ENCODE data around the gene DNAH10. TPM values are rescaled to one million over a fixed set of nuclear protein-coding genes. Genes with fewer than 3 reads are reported as not detected.

The DNAH10 gene
- total RNA-seq, 1 donor from 2014 or later = not detected

- Histone ChIP-seq H3K4me1 (peaks cover 43% of the 10 kb centered on the region), H3K36me3 (peaks cover 26% of the 10 kb centered on the region), H3K4me3 (no peak overlapping the region), H3K9me3 (replicated peaks) (no peaks in the 10 kb centered on the region), H3K27ac (replicated peaks) (no peak overlapping the region), H3K27me3 (ENCODE audit: low read depth) (no peaks in the 10 kb centered on the region)
- no peak for DNase-seq
- no peak for TF ChIP-seq CTCF (IDR thresholded peaks at IDR 0.05; ENCODE audit: borderline replicate concordance)
- intact Hi-C loops (cut with micrococcal nuclease) = no loop called here
Observed at GRCh38 chr12:123717350-123717749, 44.8 kb upstream of the DNAH10 start.

- H3K36me3 ChIP-seq = peaks cover 50% of the 10 kb centered on the region
Observed at GRCh38 chr12:123720141-123720814, 41.8 kb upstream of the DNAH10 start.

GRCh38 chr12:123721245-123721644 is 40.9 kb upstream of the DNAH10 start:
- no peak for DNase-seq
- no peaks in the 10 kb centered on the region for H3K27me3 ChIP-seq (ENCODE audit: low read depth)
- H3K27ac ChIP-seq (replicated peaks) = no peak overlapping the region
- no peaks in the 10 kb centered on the region for H3K9me3 ChIP-seq (replicated peaks)
- peaks cover 12% of the 10 kb centered on the region for H3K4me1 ChIP-seq
- no peak for TF ChIP-seq CTCF (IDR thresholded peaks at IDR 0.05; ENCODE audit: borderline replicate concordance)
- intact Hi-C loops (cut with micrococcal nuclease) = no loop called here
- H3K36me3 ChIP-seq = peaks cover 59% of the 10 kb centered on the region
- no peak overlapping the region for H3K4me3 ChIP-seq

More at GRCh38 chr12:123720141-123720814, 41.8 kb upstream of the DNAH10 start:
- no peak for DNase-seq
- intact Hi-C loops (cut with micrococcal nuclease) = no loop called here
- Histone ChIP-seq H3K27ac (replicated peaks) (no peak overlapping the region), H3K9me3 (replicated peaks) (no peaks in the 10 kb centered on the region), H3K4me3 (no peak overlapping the region), H3K27me3 (ENCODE audit: low read depth) (no peaks in the 10 kb centered on the region), H3K4me1 (peaks cover 14% of the 10 kb centered on the region)
- no peak for TF ChIP-seq CTCF (IDR thresholded peaks at IDR 0.05; ENCODE audit: borderline replicate concordance)

DNA sequence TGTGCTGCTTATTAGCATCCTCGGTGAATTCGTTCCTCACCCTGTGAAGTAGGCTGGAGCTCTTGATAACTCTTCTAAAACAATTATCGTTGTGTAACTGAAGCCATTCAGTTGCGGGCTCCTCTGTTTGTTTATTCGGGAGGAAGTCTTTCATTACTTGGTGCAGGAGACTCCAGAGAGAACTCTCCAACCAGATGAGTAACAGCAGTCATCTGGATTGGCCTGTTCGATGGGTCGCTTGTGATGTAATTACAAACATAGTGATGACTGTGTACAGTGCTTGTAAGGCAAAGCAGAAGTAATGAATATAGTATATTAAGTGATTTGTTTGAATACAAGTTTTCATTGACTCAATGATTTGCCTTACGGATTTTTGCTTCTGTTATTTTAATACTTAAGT is 39.1 kb upstream of the DNAH10 start:
- no peak for DNase-seq

DNA sequence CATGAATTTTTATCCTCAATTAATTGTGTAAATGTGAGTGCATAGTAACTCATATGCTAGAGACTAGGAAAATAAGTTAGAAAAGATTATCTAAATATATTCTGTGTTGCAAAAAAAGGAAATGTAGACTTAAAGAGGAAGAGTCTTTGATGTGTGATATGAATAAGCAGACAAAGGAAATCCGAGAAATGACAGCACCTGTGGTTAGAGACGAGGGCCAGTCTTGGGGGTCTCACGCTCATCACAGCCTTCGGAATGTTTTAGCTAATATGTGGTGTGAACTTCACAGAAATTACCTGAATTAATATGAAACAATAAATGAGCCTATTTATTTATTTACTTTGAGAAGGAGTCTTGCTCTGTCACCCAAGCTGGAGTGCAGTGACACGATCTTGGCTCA is 38.3 kb upstream of the DNAH10 start:
- peaks cover 12% of the 10 kb centered on the region for H3K4me1 ChIP-seq
- TF ChIP-seq CTCF (IDR thresholded peaks at IDR 0.05; ENCODE audit: borderline replicate concordance) = no peak
- H3K4me3 ChIP-seq = no peak overlapping the region
- intact Hi-C loops (cut with micrococcal nuclease) = no loop called here
- H3K27ac ChIP-seq (replicated peaks) = no peak overlapping the region
- no peaks in the 10 kb centered on the region for H3K9me3 ChIP-seq (replicated peaks)
- H3K36me3 ChIP-seq = peaks cover 83% of the 10 kb centered on the region
- no peaks in the 10 kb centered on the region for H3K27me3 ChIP-seq (ENCODE audit: low read depth)
- no peak for DNase-seq

More for the DNA sequence above, 39.1 kb upstream of the DNAH10 start:
- Histone ChIP-seq H3K4me1 (peaks cover 12% of the 10 kb centered on the region), H3K36me3 (peaks cover 76% of the 10 kb centered on the region), H3K27me3 (ENCODE audit: low read depth) (no peaks in the 10 kb centered on the region), H3K27ac (replicated peaks) (no peak overlapping the region), H3K4me3 (no peak overlapping the region), H3K9me3 (replicated peaks) (no peaks in the 10 kb centered on the region)
- intact Hi-C loops (cut with micrococcal nuclease) = no loop called here
- TF ChIP-seq CTCF (IDR thresholded peaks at IDR 0.05; ENCODE audit: borderline replicate concordance) = no peak
